RPMI7951 (cell line): Measurements from ENCODE around the gene SCYGR1. TPM values are rescaled to one million over a fixed set of nuclear protein-coding genes. Genes with fewer than 3 reads are reported as not detected.
"Not testable (repeated sequence)": the region's sequence is repeated elsewhere in the genome, so short reads cannot be mapped to it uniquely, and the experiment has no call there.

Source experiments
- DNase-seq: peaks from one replicate; pipeline ENCODE4 v3.0.0-alpha.2; 2012; ENCODE audit warnings: low read depth
- total RNA-seq: library from RNA; depleted of rRNA; stranded (reverse); fragments of >200 nt; shearing (Covaris generic); gene quantifications from 2 replicates; pipeline ENCODE4 v1.2.3, GENCODE V29; 2014; rRNA removed

SCYGR1 gene
- total RNA-seq, 1 experiment from 2014 or later, result not detected

DNA sequence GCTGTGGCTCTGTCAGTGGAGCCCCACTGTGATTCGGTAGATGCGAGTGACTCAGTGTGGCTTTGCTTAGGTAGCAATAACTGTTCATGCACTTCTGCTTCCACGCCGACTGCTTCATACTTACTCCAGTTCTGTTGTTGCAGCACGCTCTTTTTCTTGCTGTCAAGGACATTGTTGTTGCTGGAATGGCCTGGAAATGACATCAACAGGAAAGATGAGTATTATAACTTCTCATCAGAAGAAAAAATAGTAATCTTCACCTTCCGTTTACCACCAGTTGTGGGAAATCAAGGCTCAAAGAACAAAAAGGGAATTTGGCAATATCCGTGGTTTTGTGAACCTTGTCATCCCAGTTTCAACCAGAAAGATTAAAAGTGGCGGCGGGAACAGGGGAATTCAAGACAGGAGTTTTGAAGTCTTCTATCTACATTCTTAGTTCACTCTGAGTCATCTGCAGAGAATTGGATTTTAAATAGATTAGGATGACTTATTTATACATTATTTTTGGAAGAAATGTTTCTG, 16.9 kb downstream of the SCYGR1 start:
- peak; percentile 31 for DNase-seq

- DNase-seq, result no peak
Observed at GRCh38 chr2:227370092-227370491, 17.7 kb downstream of the SCYGR1 start.

DNA sequence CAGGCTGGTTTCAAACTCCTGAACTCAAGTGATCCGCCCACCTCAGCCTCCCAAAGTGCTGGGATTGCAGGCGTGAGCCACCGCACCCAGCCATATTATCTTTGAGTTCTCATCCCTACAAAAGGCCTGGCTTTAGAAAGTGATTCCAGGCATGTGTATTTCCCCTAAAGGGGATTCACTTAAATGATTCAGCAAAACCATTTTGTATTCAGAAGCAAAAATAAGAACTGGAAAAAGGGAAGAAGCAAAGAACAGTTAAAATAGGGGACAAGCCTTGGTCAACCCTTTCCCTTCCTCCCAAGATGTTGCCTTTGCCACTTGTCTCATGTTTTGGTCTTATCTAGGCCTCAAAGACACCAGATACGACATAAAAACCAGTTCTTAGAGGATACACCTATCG, 19.2 kb downstream of the SCYGR1 start:
- no peak for DNase-seq

DNA sequence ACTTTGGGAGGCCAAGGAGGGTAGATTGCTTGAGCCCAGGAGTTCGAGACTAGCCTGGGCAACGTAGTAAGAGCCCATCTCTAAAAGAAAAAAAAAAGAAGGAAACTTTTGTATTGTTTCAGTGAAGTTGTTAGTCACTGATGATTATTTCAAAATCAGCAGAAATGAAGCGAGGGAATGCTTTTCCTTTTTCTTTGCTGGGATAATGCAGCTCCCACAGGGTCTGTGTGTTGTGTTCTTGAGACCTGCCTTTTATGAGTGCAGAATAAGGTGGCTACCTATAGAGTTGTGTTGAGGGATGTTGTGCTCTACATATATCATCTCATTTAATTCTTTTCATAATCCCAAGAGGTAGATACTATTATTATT, 20.3 kb downstream of the SCYGR1 start:
- DNase-seq, result no peak

DNA sequence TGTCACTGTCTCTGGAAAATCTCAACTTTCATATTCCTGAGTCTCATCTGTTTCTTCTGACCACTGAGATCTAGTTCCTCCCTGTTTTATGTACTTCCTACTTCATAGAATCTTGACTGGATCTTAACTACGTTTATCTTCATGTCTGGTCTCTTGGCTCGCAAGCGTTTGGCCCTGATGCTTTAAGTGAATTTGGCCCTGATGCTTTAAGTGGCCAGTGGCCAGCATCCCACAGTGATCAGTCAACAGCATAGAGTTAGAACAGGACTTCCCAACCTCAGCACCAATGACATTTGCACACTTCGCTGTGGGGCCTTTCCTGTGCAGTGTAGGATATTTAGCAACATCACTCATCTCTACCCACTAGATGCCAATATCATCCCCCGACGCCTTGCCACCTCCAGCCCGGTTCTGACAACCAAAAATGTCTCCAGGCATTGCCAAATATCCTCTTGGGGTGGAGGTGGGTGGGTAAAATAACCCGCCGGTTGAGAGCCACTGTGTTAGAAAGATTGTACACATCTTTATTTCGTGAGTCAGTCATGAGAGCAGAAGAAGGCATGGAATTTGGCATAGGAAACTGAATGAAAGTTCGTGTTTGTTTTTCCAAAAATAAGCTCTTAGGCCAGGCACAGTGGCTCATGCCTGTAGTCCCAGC, 20.9 kb downstream of the SCYGR1 start:
- DNase-seq, result peak; percentile 20

DNA sequence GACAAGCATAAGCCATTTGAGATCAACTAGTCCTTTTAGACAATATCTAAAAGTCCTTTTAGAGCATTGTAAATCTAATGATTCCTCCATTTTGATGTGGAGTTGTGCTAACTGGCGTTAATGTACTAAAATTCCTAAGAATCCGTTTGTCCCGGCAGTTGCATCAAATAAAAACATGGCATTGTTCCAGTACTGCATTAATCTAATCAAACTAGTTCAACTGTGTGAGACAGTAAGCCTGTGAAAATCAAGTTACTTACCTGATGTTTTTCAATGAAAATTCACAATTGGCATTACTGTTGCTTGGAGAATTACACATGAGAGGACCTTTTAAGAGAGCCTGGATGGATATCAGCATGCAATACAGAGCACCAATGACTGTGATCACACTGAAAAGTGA, 21.9 kb downstream of the SCYGR1 start:
- no peak for DNase-seq

GRCh38 chr2:227364585-227365263, 23.0 kb downstream of the SCYGR1 start:
- DNase-seq, result not testable (repeated sequence)

DNA sequence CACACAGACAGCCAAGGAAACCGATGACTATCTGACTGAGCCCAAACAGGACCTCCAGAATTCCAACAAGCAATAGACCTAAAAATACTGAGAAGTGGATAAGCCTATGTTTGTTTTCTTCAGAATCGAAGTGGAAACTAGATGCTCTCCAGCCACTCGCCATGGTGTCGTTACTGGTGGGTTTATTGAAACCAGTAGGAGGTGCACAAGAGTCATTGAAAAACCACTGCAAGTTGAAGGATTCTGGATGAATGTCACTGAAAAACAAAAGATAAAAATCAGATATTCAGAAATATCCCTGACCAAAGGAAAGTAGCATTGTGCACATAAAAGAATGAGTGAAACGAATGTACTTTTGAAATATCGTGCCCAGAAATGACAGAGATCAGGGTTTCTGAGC, 24.0 kb downstream of the SCYGR1 start:
- peak; percentile 27 for DNase-seq

- no peak for DNase-seq
Observed at GRCh38 chr2:227360351-227360750, 27.4 kb downstream of the SCYGR1 start.

GRCh38 chr2:227351639-227352038, 36.1 kb downstream of the SCYGR1 start:
- DNase-seq, result no peak

- no peak for DNase-seq
Observed at GRCh38 chr2:227349989-227350612, 37.6 kb downstream of the SCYGR1 start.

- DNase-seq, result no peak
Observed at GRCh38 chr2:227348324-227348723, 39.4 kb downstream of the SCYGR1 start.

DNA sequence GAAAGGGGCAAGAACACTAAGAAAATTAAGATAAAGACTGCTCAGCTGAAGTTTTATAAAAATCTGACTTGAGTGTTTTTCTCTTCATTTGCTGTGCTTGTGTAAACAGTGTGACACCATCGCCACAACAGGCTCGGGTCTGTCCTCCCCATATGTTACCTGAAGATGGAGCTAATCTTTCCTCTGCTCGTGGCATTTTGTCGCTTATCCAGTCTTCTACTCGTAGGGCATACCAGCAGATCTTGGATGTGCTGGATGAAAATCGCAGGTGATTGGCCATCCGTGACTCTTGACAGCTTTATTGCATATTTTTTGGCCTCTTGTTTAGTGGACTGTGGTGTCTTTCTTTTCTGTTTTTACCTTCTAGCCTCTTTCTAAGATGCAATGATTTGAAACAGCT, 40.6 kb downstream of the SCYGR1 start:
- DNase-seq, result no peak

DNA sequence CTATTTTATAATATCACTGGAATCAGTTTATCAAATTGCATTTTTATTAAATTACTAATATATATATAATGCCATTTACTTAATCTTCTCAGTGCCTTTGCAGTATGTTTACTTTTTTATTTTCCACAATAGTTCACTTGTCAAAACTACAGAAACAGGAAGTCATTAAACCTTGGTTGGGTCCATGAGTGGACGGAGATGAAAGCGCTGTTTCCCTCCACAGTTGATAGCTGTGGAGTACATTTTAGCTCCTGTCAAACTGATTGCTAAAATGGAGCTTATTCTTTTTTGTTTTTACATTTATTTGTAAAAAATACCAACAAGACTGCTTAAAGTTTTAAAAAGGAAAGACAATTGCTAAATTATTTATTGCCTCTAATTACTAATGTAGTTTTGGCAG, 43.5 kb downstream of the SCYGR1 start:
- DNase-seq, result no peak

DNA sequence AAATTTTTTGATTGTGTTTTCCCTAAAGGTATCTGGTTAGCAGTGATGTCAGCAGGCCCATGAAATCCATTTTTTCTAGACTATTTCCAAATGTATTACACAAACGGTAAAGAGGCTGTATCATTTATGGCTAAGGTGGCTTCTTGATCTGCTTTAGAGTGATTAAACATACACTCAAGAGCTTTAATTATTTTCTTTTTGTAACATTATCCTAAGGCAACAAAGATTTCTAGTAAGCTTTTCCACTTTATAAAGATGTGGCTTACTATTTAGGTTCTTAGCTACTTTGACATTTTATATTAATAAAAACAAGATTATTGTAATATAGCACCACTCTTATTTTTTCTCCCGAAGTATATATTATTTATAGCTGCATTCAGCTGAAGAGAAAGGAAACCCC, 46.2 kb downstream of the SCYGR1 start:
- DNase-seq, result no peak

DNA sequence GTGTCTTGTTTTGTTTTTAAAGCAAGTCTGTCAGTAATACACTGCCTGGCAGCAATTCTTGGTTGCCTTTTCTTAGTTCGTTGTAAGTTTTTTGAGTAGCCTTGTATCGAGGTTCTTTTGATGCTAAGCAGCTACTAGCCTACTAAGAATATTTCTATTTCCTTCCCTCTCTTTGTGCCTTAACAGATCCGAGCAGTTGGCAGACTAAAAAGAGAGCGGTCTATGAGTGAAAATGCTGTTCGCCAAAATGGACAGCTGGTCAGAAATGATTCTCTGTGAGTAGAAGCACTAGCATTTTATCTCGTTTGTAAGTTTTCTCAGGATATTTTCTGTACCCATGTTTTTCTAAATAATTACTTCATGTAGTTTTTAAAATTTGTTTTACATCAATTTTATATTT, 47.6 kb downstream of the SCYGR1 start:
- no peak for DNase-seq

DNA sequence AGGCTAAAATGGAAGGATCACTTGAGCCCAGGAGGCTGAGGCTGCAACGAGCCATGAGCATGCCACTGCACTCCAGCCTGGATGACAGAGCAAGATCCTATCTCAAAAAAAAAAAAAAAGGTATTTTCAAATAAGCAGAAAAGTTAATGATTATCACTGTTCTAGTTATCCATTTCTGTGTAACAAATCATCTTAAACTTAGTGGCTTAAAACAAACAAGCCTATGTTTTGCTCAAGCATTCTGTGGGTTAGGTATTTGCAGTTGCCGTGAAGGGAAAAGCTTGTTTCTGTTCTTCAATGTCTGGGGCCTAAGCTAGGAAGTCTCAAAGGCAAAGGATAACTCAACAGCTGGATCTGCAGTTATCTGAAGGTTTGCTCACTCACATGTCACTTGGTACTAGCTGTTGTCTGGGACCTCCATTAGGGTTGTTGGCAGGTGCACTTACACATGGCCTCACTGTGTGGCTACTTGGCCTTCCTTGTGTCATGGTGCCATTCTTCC, 48.6 kb downstream of the SCYGR1 start:
- no peak for DNase-seq

Other genes with a start within 250 kb of the SCYGR1 start
- 0.72 and 1.4 TPM in 2 replicates for gene COL4A4, start 223.7 kb downstream of the SCYGR1 start, total RNA-seq
- 0.29 and 1.2 TPM in 2 replicates for gene COL4A3, start 223.3 kb downstream of the SCYGR1 start, total RNA-seq
- gene MFF, start 62.7 kb downstream of the SCYGR1 start, total RNA-seq, result 162 and 180 TPM in 2 replicates
- gene TM4SF20, start 8.6 kb downstream of the SCYGR1 start, total RNA-seq, result not detected in 2 replicates
- gene AGFG1, start 84.2 kb upstream of the SCYGR1 start, total RNA-seq, result 85.0 and 120 TPM in 2 replicates
- gene SCYGR2, start 210.9 kb upstream of the SCYGR1 start, total RNA-seq, result not detected in 2 replicates
- not detected in 2 replicates for gene SCYGR3, start 226.9 kb upstream of the SCYGR1 start, total RNA-seq
- not detected in 2 replicates for gene SCYGR4, start 229.5 kb upstream of the SCYGR1 start, total RNA-seq